Gastroesophageal sphincter (tissue), 3 donors: ENCODE measurements around the gene FBXW7.

Source experiments
- EP300 ChIP-seq: sonication (generic); formaldehyde crosslinking; IDR thresholded peaks from one replicate; pipeline ENCODE4 v1.6.1; 2017; ENCODE audit warnings: antibody characterized with exemption, mild to moderate bottlenecking
- POLR2A ChIP-seq, 2 donors: fragments of 450-650 bp; IDR thresholded peaks; one replicate each; pipeline ENCODE4 v1.6.1; 2017; ENCODE audit warnings: antibody characterized with exemption in 2 of 2, mild to moderate bottlenecking in 2 of 2, moderate library complexity in 1 of 2
- POLR2AphosphoS5 ChIP-seq: sonication (generic); formaldehyde crosslinking; IDR thresholded peaks from one replicate; pipeline ENCODE4 v1.6.1; 2017; ENCODE audit warnings: antibody characterized with exemption
- TF ChIP-seq, protein P1 (sequence below), 4 experiments: fragments of 200-600 bp in 2 of 4; fragments of 450-650 bp in 2 of 4; sonication (generic) in 1 of 4; IDR thresholded peaks; one replicate each; pipeline ENCODE4 v1.5.1; 2017 to 2019; ENCODE audit warnings: antibody characterized with exemption in 4 of 4, mild to moderate bottlenecking in 2 of 4, moderate library complexity in 2 of 4

DNA sequence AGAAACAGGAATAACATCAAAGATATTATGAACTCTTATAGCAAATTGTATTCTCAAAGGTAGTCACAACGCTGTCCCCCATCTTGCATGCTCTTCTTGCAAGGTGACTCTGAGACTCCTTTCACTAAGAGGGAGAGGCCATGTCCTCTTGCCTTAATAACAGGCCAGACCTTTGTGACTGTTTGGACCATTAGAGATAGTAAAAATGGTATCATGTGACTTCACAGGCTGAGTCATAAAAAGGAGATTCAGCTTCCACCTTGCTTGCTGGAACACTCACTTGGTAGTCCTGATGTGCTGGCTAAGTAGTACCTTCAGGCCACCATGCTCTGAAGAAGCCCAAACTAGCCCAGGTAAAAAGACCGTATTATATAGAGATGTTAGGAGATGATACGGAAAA is 143.8 kb downstream of the FBXW7 start:
- TF ChIP-seq, protein P1, sequence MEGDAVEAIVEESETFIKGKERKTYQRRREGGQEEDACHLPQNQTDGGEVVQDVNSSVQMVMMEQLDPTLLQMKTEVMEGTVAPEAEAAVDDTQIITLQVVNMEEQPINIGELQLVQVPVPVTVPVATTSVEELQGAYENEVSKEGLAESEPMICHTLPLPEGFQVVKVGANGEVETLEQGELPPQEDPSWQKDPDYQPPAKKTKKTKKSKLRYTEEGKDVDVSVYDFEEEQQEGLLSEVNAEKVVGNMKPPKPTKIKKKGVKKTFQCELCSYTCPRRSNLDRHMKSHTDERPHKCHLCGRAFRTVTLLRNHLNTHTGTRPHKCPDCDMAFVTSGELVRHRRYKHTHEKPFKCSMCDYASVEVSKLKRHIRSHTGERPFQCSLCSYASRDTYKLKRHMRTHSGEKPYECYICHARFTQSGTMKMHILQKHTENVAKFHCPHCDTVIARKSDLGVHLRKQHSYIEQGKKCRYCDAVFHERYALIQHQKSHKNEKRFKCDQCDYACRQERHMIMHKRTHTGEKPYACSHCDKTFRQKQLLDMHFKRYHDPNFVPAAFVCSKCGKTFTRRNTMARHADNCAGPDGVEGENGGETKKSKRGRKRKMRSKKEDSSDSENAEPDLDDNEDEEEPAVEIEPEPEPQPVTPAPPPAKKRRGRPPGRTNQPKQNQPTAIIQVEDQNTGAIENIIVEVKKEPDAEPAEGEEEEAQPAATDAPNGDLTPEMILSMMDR (IDR thresholded peaks at IDR 0.05): no peak
- no peak for TF ChIP-seq POLR2AphosphoS5
- TF ChIP-seq POLR2A (IDR thresholded peaks at IDR 0.05): no peak
- TF ChIP-seq EP300: no peak
